Measurements from ENCODE around the gene FATE1.

DNA sequence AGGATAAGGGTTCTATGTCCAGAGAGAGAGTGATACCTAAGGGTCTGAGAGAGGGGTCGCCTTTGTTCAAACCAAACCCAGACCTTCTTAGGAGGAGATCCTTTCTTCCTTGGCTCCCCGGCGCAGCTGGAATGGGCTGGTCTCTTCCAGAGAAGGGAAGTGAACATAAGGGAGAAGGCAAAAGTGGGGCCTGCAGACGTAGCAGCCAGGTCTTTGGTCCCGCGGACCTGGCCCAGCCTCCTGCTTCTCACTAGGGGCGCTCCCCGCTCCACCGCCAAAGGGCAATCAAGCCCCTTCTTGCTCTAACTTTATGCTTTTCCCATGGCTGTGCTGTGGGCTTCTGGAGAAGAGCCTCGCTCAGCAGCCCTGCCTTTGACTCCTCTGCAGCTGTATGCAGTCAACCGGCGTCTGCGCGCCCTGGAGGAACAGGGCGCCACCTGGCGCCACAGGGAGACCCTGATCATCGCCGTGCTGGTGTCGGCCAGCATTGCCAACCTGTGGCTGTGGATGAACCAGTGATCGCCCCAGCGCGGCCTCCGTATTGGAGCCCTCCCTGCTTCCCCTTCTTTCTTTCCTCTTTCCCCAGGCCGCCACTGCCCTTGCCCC, 6.5 kb downstream of the FATE1 start:
- TF ChIP-seq, protein P1, sequence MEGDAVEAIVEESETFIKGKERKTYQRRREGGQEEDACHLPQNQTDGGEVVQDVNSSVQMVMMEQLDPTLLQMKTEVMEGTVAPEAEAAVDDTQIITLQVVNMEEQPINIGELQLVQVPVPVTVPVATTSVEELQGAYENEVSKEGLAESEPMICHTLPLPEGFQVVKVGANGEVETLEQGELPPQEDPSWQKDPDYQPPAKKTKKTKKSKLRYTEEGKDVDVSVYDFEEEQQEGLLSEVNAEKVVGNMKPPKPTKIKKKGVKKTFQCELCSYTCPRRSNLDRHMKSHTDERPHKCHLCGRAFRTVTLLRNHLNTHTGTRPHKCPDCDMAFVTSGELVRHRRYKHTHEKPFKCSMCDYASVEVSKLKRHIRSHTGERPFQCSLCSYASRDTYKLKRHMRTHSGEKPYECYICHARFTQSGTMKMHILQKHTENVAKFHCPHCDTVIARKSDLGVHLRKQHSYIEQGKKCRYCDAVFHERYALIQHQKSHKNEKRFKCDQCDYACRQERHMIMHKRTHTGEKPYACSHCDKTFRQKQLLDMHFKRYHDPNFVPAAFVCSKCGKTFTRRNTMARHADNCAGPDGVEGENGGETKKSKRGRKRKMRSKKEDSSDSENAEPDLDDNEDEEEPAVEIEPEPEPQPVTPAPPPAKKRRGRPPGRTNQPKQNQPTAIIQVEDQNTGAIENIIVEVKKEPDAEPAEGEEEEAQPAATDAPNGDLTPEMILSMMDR (conservative IDR thresholded peaks at IDR 0.05; ENCODE audit: low read depth, low read length), result no peak
- TF ChIP-seq EZH2phosphoT487 (IDR thresholded peaks at IDR 0.05; ENCODE audit: borderline replicate concordance, low read length), result no peak
- no peak for TF ChIP-seq EZH2 (IDR thresholded peaks at IDR 0.05; ENCODE audit: low read length, unreplicated experiment)

All from PC-3 (cell line).